Stomach (tissue), 4 donors: Measurements from ENCODE around the gene NTN4.

Source experiments
- CTCF ChIP-seq, 7 experiments: fragments of 450-650 bp in 4 of 7; fragments of 200-600 bp in 3 of 7; sonication (generic) in 3 of 7; IDR thresholded peaks; one replicate each; pipeline ENCODE4 v1.5.1; 2016 to 2019; ENCODE audit warnings: antibody characterized with exemption in 7 of 7, control low read depth in 2 of 7, mild to moderate bottlenecking in 1 of 7
- POLR2AphosphoS5 ChIP-seq, 3 donors: sonication (generic); formaldehyde crosslinking; IDR thresholded peaks; one replicate each; pipeline ENCODE4 v1.6.1; 2016; ENCODE audit warnings: antibody characterized with exemption in 3 of 3

GRCh38 chr12:95629392-95629791 lies 161.2 kb downstream of the NTN4 start:
- TF ChIP-seq POLR2AphosphoS5 (IDR thresholded peaks at IDR 0.05) (no peak), CTCF (IDR thresholded peaks at IDR 0.05) (no peak)
